GM18505 (cell line): ENCODE results near the gene RAD51B.

Experiments
- ATAC-seq: cut with Tn5 transposase; IDR thresholded peaks from one replicate; pipeline ENCODE4 v1.9.1; 2021; ENCODE audit not compliant: unreplicated experiment
- POLR2A ChIP-seq: IDR thresholded peaks from 4 replicates; pipeline ENCODE4 v1.6.1; 2011; ENCODE audit warnings: borderline replicate concordance; ENCODE audit not compliant: insufficient read depth, insufficient read length; ENCODE audit errors: extremely low read depth

The RAD51B gene

GRCh38 chr14:68766299-68767247 lies 947.0 kb downstream of the RAD51B start:
- ATAC-seq: no peak
- no peak for TF ChIP-seq POLR2A

- no peak for TF ChIP-seq POLR2A
- ATAC-seq: no peak
Measured at GRCh38 chr14:68767248-68767645, 947.7 kb downstream of the RAD51B start.

- no peak for ATAC-seq
- no peak for TF ChIP-seq POLR2A
Measured at GRCh38 chr14:68768316-68768715, 948.7 kb downstream of the RAD51B start.

- no peak for TF ChIP-seq POLR2A
- no peak for ATAC-seq
Measured at GRCh38 chr14:68770051-68770450, 950.5 kb downstream of the RAD51B start.

GRCh38 chr14:68770553-68771286 lies 951.1 kb downstream of the RAD51B start:
- TF ChIP-seq POLR2A: no peak
- no peak for ATAC-seq

GRCh38 chr14:68771631-68772030 lies 952.1 kb downstream of the RAD51B start:
- ATAC-seq: no peak
- TF ChIP-seq POLR2A: no peak

GRCh38 chr14:68772761-68773381 lies 953.3 kb downstream of the RAD51B start:
- ATAC-seq: no peak
- no peak for TF ChIP-seq POLR2A

- TF ChIP-seq POLR2A: no peak
- no peak for ATAC-seq
Measured at GRCh38 chr14:68774771-68775613, 955.4 kb downstream of the RAD51B start.

- no peak for TF ChIP-seq POLR2A
- no peak for ATAC-seq
Measured at GRCh38 chr14:68775614-68776126, 956.1 kb downstream of the RAD51B start.

- no peak for ATAC-seq
- no peak for TF ChIP-seq POLR2A
Measured at GRCh38 chr14:68777644-68778043, 958.1 kb downstream of the RAD51B start.
